Ascending aorta (tissue), 2 donors: Measurements from ENCODE around the gene MBNL2. TPM values are rescaled to one million over a fixed set of nuclear protein-coding genes. Genes with fewer than 3 reads are reported as not detected.
A peak's percentile ranks its signal among the peaks of the same experiment; 100 is the strongest.

Experiments used
- DNase-seq, 2 donors: peaks; one replicate each; pipeline ENCODE4 v3.0.0-alpha.2; 2019; ENCODE audit warnings: low spot score in 2 of 2
- H3K27ac ChIP-seq, 2 donors: fragments of 200-600 bp; sonication (generic); one replicate each; pipeline ENCODE4 v1.5.1; 2016 to 2017; ENCODE audit warnings: mild to moderate bottlenecking in 1 of 2
- H3K27me3 ChIP-seq: fragments of 200-600 bp; sonication (generic); one replicate; pipeline ENCODE4 v1.5.1; 2017
- H3K36me3 ChIP-seq, 2 donors: fragments of 200-600 bp; sonication (generic); one replicate each; pipeline ENCODE4 v1.5.1; 2016
- H3K4me1 ChIP-seq, 2 donors: fragments of 200-600 bp; sonication (generic); one replicate each; pipeline ENCODE4 v1.5.1; 2016 to 2017; ENCODE audit warnings: mild to moderate bottlenecking in 1 of 2
- H3K4me3 ChIP-seq, 2 donors: fragments of 200-600 bp; sonication (generic); one replicate each; pipeline ENCODE4 v1.5.1; 2016 to 2017; ENCODE audit warnings: mild to moderate bottlenecking in 1 of 2
- H3K9me3 ChIP-seq, 2 donors: fragments of 200-600 bp; sonication (generic); one replicate each; pipeline ENCODE4 v1.5.1; 2016
- intact Hi-C: fragments of 100-400 bp; cut with DNase I; formaldehyde crosslinking; loops from one replicate; pipeline ENCODE4 v1.15.1; 2023
- total RNA-seq: library from RNA; depleted of rRNA; stranded (reverse); fragments of >200 nt; gene quantifications from one replicate; pipeline ENCODE4 v1.1.0, GENCODE V29; 2016
- TF ChIP-seq, protein P1 (sequence below), 3 experiments: fragments of 200-600 bp in 2 of 3; fragments of 450-650 bp in 1 of 3; sonication (generic) in 2 of 3; IDR thresholded peaks; one replicate each; pipeline ENCODE4 v1.5.1; 2016 to 2019; ENCODE audit warnings: antibody characterized with exemption in 3 of 3, mild to moderate bottlenecking in 1 of 3, moderate library complexity in 1 of 3

Gene MBNL2, protein sequence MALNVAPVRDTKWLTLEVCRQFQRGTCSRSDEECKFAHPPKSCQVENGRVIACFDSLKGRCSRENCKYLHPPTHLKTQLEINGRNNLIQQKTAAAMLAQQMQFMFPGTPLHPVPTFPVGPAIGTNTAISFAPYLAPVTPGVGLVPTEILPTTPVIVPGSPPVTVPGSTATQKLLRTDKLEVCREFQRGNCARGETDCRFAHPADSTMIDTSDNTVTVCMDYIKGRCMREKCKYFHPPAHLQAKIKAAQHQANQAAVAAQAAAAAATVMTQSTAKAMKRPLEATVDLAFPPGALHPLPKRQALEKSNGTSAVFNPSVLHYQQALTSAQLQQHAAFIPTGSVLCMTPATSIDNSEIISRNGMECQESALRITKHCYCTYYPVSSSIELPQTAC
- total RNA-seq = 38.7 TPM

DNA sequence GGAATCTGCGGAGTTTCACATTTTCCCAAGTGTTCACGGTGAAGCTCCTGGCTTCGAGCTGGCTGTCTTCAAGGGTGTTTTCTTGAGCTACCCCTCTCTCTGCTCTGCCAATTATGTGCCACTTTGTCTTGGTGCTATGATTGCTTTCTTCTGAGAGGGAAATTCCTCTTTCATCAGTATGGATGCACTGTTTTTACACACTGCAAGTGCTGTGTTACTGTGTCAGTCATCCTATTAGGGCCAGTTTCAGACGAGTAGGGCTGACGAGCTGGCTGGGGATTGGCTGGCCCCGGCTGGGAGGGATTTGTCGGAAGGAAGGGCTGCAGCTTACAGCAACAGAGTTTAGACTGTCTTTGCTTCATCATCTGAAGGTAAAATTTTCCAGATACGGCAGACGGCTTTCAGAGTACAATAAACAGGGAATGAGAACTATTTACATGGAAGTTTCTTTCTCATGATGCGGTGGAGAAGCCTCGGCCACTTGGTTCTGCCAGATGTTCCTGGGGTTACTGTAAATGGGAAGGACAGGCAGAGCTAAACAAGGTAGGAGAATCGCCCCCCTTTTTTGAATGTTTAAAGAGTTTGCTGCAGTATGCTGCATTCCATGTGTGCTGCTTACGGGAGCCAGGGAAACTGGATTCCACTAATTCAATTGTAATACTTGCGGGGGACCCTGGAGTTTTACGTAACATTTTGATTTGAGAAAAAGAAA, at the start of gene MBNL2:
Gene MBNL2, plus strand, starts transcription at position 345 of the 712 bp plus-strand sequence. CDS start 53,903 bp downstream, outside the sequence.
- Histone ChIP-seq H3K4me3 (peak within 1 kb of the TSS; percentile 72 to 78), H3K9me3 (no peaks in the 10 kb centered on the region), H3K36me3 (no peaks in the 10 kb centered on the region), H3K27me3 (no peaks in the 10 kb centered on the region), H3K4me1 (peaks cover 0 to 12% of the 10 kb centered on the region in 2 donors), H3K27ac (peak within 1 kb of the TSS; percentile 80 to 83)
- intact Hi-C loops = loop anchor here (2.0 to 10.0 kb wide), 6 partner anchors 75 to 1167 kb away; partner anchors contain the start of gene UGGT2
- TF ChIP-seq, protein P1, sequence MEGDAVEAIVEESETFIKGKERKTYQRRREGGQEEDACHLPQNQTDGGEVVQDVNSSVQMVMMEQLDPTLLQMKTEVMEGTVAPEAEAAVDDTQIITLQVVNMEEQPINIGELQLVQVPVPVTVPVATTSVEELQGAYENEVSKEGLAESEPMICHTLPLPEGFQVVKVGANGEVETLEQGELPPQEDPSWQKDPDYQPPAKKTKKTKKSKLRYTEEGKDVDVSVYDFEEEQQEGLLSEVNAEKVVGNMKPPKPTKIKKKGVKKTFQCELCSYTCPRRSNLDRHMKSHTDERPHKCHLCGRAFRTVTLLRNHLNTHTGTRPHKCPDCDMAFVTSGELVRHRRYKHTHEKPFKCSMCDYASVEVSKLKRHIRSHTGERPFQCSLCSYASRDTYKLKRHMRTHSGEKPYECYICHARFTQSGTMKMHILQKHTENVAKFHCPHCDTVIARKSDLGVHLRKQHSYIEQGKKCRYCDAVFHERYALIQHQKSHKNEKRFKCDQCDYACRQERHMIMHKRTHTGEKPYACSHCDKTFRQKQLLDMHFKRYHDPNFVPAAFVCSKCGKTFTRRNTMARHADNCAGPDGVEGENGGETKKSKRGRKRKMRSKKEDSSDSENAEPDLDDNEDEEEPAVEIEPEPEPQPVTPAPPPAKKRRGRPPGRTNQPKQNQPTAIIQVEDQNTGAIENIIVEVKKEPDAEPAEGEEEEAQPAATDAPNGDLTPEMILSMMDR (IDR thresholded peaks at IDR 0.05) = no peak
- DNase-seq = peak; percentile 75 to 93

DNA sequence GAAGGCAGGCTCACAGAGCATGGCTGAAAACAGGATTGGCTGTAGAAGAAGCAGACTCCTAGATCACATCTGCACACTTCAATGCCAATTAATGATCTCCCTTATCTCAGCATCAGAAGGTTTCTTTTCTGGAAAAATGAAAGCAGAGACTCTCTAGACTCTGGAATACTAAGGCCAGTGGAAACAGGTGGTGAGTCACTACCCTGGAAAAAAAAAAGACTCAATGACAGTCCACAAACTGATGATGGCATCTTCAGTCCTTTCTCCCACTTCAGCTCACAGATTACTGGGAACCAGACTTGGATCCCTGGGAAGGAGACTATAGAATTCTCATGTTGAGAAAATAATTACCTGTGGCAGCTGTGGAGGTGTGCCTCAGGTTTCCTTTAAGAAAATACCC, 47.5 kb upstream of the MBNL2 start:
- no peaks in the 10 kb centered on the region for H3K27me3 ChIP-seq
- intact Hi-C loops = no loop called here
- H3K4me1 ChIP-seq = no peaks in the 10 kb centered on the region
- no peaks in the 10 kb centered on the region for H3K36me3 ChIP-seq
- H3K27ac ChIP-seq = no peak overlapping the region
- TF ChIP-seq, protein P1 (IDR thresholded peaks at IDR 0.05) = no peak
- no peaks in the 10 kb centered on the region for H3K9me3 ChIP-seq
- DNase-seq = no peak
- no peak overlapping the region for H3K4me3 ChIP-seq

DNA sequence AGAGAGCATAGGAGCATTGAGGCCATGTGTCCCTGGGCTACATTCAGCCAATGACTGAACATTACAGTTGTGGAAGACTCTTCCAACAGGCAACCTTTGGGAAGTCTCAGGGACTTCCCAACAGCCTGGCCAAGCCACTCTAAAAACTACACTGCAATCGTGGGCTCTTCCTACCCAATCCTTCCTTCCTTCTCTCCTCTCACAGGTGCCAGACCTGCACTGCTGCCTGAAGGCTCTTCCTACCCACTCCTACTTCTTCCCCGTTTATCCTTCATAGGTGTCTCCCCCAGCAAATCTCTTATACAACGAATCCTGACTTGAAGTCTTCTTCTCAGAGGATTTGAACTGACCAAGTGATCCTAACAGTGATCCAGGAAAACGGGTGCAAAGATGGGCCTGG, 47.1 kb upstream of the MBNL2 start:
- Histone ChIP-seq H3K36me3 (no peaks in the 10 kb centered on the region), H3K27ac (no peak overlapping the region), H3K9me3 (no peaks in the 10 kb centered on the region), H3K4me3 (no peak overlapping the region), H3K4me1 (no peaks in the 10 kb centered on the region), H3K27me3 (no peaks in the 10 kb centered on the region)
- no peak for DNase-seq
- TF ChIP-seq, protein P1 (IDR thresholded peaks at IDR 0.05) = no peak
- intact Hi-C loops = no loop called here

DNA sequence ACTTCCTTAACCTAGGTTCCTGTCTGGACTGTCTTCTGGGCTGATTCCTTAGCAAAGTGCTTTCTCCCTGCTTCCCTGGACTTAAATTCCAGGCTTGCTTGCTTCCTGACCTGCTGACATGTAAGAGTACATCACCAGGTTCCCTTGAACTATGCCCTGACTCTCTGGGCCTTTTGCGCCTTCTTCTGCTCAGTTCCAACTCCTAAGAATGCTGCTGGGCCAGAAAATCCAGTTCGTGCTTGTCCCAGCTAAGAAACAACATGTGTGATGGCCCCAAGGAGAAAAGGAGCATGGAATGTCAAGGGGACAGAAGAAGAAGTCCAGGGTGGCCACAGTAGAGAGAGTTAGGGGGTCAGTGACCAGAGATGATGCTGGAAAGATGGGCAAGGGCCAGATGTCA, 42.6 kb upstream of the MBNL2 start:
- Histone ChIP-seq H3K4me1 (no peaks in the 10 kb centered on the region), H3K4me3 (no peak overlapping the region), H3K36me3 (no peaks in the 10 kb centered on the region), H3K27me3 (no peaks in the 10 kb centered on the region), H3K27ac (no peak overlapping the region), H3K9me3 (no peaks in the 10 kb centered on the region)
- TF ChIP-seq, protein P1 (IDR thresholded peaks at IDR 0.05) = no peak
- intact Hi-C loops = no loop called here
- no peak for DNase-seq

DNA sequence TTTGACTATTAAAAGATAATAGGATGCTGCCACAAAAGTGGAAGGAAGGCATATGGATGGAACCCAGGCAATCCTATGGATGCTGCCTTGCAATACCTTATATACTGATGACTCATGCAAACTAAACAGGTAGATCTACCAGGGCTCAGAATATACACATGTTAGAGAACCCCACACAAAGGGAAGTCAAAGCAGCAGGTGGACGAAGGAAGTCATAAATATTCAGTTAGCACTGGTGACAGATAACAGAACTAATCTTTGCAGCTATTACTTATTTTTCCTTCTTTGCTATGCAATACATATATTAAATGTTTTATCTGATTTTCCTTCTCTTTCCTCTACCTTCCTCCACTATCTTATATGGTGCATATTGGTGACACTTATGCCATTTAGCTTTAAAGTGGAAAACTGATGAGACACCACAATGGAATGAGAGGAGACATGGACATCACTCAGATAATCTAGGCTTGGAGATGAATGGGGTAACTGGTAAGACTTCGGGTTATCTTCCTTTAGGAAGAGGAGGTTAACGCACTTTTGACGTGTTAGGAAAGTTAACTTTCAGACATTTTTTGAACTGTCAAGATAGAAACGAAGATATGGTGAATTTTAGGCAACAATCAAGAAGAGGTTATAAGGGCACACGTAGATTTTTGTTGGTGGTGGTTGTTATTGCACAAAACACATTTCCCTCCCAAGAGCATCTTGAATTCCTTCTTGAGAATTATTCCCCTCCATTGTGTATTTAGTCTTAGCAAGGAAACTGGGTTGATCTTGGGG, 39.8 kb upstream of the MBNL2 start:
- Histone ChIP-seq H3K27me3 (no peaks in the 10 kb centered on the region), H3K4me3 (no peak overlapping the region), H3K4me1 (no peaks in the 10 kb centered on the region), H3K9me3 (no peaks in the 10 kb centered on the region), H3K36me3 (no peaks in the 10 kb centered on the region), H3K27ac (no peak overlapping the region)
- TF ChIP-seq, protein P1 (IDR thresholded peaks at IDR 0.05) = no peak
- intact Hi-C loops = no loop called here
- no peak for DNase-seq
